Measurements from ENCODE around the gene TBL1XR1. TPM values are rescaled to one million over a fixed set of nuclear protein-coding genes. Genes with fewer than 3 reads are reported as not detected.

Gene TBL1XR1
- total and polyA plus RNA-seq, 2 of the 8 experiments (the other 6 are each of a cell fraction or from before 2014, with no cell fraction given): 28.1 to 147 TPM

Small RNAs within 50 kb of the gene (small RNA-seq; reads per million reads assigned to genes)
- not detected for gene RF00019 (ENCODE audit: insufficient read depth)
- not detected for gene RNU6-681P (ENCODE audit: insufficient read depth)

Measured in H1 (cell line).